Activated CD4-positive, alpha-beta T cell treated with anti-CD3 and anti-CD28 coated beads, Interleukin-2, amount 50 U/mL, for 24 hours (primary cell): ENCODE measurements around the gene C3orf49.

Experiments
- DNase-seq, 2 donors: peaks; one replicate each; pipeline ENCODE4 v3.0.0-alpha.2; 2020; ENCODE audit warnings: low read depth in 1 of 2, low spot score in 1 of 2

C3orf49 gene

GRCh38 chr3:63878394-63879060 is 59.4 kb downstream of the C3orf49 start:
- no peak for DNase-seq

GRCh38 chr3:63880653-63881052 is 61.6 kb downstream of the C3orf49 start:
- no peak for DNase-seq

GRCh38 chr3:63886858-63887257 is 67.8 kb downstream of the C3orf49 start:
- DNase-seq = no peak

GRCh38 chr3:63891518-63891917 is 72.4 kb downstream of the C3orf49 start:
- no peak for DNase-seq

GRCh38 chr3:63892773-63893352 is 73.8 kb downstream of the C3orf49 start:
- no peak for DNase-seq

- DNase-seq = no peak
These were observed 76.5 kb downstream of the C3orf49 start for GRCh38 chr3:63895422-63896189.

GRCh38 chr3:63896332-63897030 is 77.4 kb downstream of the C3orf49 start:
- no peak for DNase-seq
